Measurements from ENCODE around the gene STXBP1. TPM values are rescaled to one million over a fixed set of nuclear protein-coding genes. Genes with fewer than 3 reads are reported as not detected.

The STXBP1 gene
- total and polyA plus RNA-seq, 9 of the 15 experiments (the other 6 are each of a cell fraction or from before 2014, with no cell fraction given), result 4.6 to 35.1 (median 9.7) TPM

DNA sequence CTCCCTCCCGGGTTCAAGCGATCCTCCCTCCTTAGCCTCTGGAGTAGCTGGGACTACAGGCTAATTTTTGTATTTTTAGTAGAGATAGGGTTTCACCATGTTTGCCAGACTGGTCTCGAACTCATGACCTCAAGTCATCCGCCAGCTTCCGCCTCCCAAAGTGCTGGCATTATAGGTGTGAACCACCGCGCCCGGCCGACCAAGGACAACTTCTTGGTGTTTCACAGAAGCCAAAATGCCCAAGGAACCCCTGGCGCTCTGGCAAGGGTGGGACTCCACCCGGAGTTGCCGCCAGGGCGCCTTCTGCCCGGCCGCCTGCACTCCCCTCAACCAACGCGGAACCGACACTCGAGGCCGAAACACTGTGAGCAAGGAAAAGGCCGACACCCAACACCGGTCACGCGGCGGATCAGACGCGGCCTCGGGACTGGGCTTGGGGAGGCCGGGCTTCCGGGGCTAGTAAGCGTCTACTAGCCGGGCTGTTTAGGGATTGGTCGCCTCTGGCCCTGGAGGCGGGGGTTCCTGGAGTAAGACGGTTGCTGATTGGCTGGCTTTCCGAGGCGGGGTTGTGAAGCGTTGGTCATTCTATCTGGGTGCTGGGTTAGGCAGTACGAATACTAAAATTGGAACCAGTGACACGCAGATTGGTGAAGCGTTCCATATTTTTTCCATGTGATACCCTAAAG, 87.1 kb downstream of the STXBP1 start (continued):
- TF ChIP-seq LCOR (CRISPR knock-in tag; IDR thresholded peaks at IDR 0.05) (peak; percentile 96), ZFPM2 (CRISPR knock-in tag; IDR thresholded peaks at IDR 0.05) (no peak), GABPA (tag; conservative IDR thresholded peaks at IDR 0.05; ENCODE audit: low read depth) (peak; percentile 77), ZC3H8 (IDR thresholded peaks at IDR 0.05) (no peak), TARDBP (IDR thresholded peaks at IDR 0.05) (0 out of 2 replicates have a peak, but pooled peaks have one; percentile 38), ZBTB1 (CRISPR knock-in tag; IDR thresholded peaks at IDR 0.05; ENCODE audit: borderline replicate concordance, low read depth) (peak; percentile 77; the same call in 1 of the 2 replicates), ZC3H11A (IDR thresholded peaks at IDR 0.05; ENCODE audit: low read depth, low read length) (no peak), SMC3 (conservative IDR thresholded peaks at IDR 0.05; ENCODE audit: insufficient read depth, low read depth, low read length) (no peak), TEAD2 (tag; IDR thresholded peaks at IDR 0.05) (peak; percentile 8; the same call in 1 of the 2 replicates), JUND (IDR thresholded peaks at IDR 0.05; ENCODE audit: borderline replicate concordance, low read depth, low read length) (peak; percentile 50; the same call in 1 of the 2 replicates), JUND (tag; IDR thresholded peaks at IDR 0.05; ENCODE audit: borderline replicate concordance, low read depth, low read length) (no peak; the same call in 2 of the 3 replicates), RBM22 (IDR thresholded peaks at IDR 0.05; ENCODE audit: low read depth, low read length, poor library complexity, severe bottlenecking) (peak; percentile 21), ATF7 (IDR thresholded peaks at IDR 0.05) (peak; percentile 78; the same call in 1 of the 2 replicates), THRAP3 (IDR thresholded peaks at IDR 0.05; ENCODE audit: borderline replicate concordance) (peak; percentile 80; the same call in 1 of the 2 replicates), HDAC3 (IDR thresholded peaks at IDR 0.05; ENCODE audit: borderline replicate concordance, partially characterized antibody) (peak; percentile 18), MCM3 (IDR thresholded peaks at IDR 0.05) (no peak), ZNF253 (CRISPR knock-in tag; conservative IDR thresholded peaks at IDR 0.05) (no peak), CHCHD3 (CRISPR knock-in tag; IDR thresholded peaks at IDR 0.05) (no peak), NR2F6 (CRISPR knock-in tag; IDR thresholded peaks at IDR 0.05) (no peak), SMARCA5 (IDR thresholded peaks at IDR 0.05) (0 out of 2 replicates have a peak, but pooled peaks have one; percentile 18), CSDE1 (IDR thresholded peaks at IDR 0.05) (no peak)
- TF ChIP-seq, protein P1, sequence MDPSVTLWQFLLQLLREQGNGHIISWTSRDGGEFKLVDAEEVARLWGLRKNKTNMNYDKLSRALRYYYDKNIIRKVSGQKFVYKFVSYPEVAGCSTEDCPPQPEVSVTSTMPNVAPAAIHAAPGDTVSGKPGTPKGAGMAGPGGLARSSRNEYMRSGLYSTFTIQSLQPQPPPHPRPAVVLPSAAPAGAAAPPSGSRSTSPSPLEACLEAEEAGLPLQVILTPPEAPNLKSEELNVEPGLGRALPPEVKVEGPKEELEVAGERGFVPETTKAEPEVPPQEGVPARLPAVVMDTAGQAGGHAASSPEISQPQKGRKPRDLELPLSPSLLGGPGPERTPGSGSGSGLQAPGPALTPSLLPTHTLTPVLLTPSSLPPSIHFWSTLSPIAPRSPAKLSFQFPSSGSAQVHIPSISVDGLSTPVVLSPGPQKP (CRISPR knock-in tag; IDR thresholded peaks at IDR 0.05), result no peak
- TF ChIP-seq, protein P2, sequence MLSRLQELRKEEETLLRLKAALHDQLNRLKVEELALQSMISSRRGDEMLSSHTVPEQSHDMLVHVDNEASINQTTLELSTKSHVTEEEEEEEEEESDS (CRISPR knock-in tag; IDR thresholded peaks at IDR 0.05), result no peak
- TF ChIP-seq, protein P3, sequence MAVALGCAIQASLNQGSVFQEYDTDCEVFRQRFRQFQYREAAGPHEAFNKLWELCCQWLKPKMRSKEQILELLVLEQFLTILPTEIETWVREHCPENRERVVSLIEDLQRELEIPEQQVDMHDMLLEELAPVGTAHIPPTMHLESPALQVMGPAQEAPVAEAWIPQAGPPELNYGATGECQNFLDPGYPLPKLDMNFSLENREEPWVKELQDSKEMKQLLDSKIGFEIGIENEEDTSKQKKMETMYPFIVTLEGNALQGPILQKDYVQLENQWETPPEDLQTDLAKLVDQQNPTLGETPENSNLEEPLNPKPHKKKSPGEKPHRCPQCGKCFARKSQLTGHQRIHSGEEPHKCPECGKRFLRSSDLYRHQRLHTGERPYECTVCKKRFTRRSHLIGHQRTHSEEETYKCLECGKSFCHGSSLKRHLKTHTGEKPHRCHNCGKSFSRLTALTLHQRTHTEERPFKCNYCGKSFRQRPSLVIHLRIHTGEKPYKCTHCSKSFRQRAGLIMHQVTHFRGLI (CRISPR knock-in tag; IDR thresholded peaks at IDR 0.05), result no peak
- TF ChIP-seq, protein P4, sequence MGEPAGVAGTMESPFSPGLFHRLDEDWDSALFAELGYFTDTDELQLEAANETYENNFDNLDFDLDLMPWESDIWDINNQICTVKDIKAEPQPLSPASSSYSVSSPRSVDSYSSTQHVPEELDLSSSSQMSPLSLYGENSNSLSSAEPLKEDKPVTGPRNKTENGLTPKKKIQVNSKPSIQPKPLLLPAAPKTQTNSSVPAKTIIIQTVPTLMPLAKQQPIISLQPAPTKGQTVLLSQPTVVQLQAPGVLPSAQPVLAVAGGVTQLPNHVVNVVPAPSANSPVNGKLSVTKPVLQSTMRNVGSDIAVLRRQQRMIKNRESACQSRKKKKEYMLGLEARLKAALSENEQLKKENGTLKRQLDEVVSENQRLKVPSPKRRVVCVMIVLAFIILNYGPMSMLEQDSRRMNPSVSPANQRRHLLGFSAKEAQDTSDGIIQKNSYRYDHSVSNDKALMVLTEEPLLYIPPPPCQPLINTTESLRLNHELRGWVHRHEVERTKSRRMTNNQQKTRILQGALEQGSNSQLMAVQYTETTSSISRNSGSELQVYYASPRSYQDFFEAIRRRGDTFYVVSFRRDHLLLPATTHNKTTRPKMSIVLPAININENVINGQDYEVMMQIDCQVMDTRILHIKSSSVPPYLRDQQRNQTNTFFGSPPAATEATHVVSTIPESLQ (CRISPR knock-in tag; IDR thresholded peaks at IDR 0.05), result peak; percentile 56; the same call in 1 of the 2 replicates

Data from K562 (cell line).